ENCODE measurements around the gene FETUB.

DNA sequence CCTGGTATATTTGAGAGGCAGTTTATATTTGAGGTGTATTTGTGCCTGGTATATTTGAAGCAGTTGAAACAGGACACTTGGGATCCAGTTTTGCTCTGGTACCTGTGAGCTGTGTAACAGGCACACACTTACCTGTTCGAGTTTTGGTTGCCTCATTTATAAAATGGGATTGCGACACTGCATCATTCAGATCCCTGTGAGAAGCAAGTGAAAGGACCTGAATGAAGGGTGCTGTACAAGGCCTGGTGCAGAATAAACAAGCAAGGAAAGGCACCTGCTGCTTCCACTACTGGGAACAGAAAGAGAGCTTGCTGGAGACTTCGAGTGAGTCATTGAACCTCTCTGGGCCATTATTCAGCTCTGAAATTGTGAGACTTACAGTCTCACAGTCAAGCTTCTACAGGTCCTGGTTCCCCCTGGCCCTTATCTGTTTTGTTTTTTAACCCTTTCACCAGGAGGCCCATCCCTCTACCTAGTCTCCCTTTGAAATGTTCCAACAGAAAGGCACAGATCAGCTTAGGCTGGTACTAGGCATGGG, 11.5 kb downstream of the FETUB start:
- TF ChIP-seq, protein P1, sequence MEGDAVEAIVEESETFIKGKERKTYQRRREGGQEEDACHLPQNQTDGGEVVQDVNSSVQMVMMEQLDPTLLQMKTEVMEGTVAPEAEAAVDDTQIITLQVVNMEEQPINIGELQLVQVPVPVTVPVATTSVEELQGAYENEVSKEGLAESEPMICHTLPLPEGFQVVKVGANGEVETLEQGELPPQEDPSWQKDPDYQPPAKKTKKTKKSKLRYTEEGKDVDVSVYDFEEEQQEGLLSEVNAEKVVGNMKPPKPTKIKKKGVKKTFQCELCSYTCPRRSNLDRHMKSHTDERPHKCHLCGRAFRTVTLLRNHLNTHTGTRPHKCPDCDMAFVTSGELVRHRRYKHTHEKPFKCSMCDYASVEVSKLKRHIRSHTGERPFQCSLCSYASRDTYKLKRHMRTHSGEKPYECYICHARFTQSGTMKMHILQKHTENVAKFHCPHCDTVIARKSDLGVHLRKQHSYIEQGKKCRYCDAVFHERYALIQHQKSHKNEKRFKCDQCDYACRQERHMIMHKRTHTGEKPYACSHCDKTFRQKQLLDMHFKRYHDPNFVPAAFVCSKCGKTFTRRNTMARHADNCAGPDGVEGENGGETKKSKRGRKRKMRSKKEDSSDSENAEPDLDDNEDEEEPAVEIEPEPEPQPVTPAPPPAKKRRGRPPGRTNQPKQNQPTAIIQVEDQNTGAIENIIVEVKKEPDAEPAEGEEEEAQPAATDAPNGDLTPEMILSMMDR (IDR thresholded peaks at IDR 0.05) = no peak
- no peak for TF ChIP-seq EZH2 (IDR thresholded peaks at IDR 0.05; ENCODE audit: borderline replicate concordance, insufficient read depth, low read depth, low read length, poor library complexity, severe bottlenecking)
